Measurements from ENCODE around the gene TRIM33.
"Not testable (repeated sequence)": the region's sequence is repeated elsewhere in the genome, so short reads cannot be mapped to it uniquely, and the experiment has no call there.

TRIM33 gene

DNA sequence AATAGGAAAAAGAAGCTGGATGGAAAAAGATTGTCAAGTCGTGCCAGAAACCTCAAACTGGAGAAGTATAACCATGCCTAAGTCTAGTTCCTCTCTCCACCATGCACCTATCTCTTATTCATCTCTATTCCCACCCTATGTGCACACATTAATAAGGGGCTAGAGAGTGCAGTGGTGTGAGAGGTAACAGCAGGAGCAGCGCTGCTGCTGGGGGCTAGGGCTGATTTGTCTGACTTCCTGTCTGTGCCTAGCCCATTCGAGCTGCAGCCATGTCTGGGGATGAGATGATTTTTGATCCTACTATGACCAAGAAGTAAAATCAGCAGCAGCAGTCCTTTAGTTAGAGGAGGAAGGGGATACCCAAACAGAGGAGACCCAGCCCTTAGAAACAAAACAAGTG is 43.0 kb downstream of the TRIM33 start:
- H3K27ac Mint-ChIP-seq = peak overlapping the region; percentile 82
- H3K4me1 Mint-ChIP-seq = peaks cover 37% of the 10 kb centered on the region
- CTCF ChIA-PET = interaction anchor here (0.5 kb wide), 1 partner anchor 33 kb away, joined by 5 read pairs; no protein-coding TSS in a partner anchor
- H3K4me3 Mint-ChIP-seq = no peak overlapping the region
- H3K9me3 Mint-ChIP-seq = no peaks in the 10 kb centered on the region
- H3K27me3 Mint-ChIP-seq = no peaks in the 10 kb centered on the region
- no peak for DNase-seq
- peaks cover 25% of the 10 kb centered on the region for H3K36me3 Mint-ChIP-seq

- no peaks in the 10 kb centered on the region for H3K27me3 Mint-ChIP-seq
- peak overlapping the region; percentile 20 for H3K27ac Mint-ChIP-seq
- CTCF ChIA-PET = interaction anchor here (0.5 kb wide), 1 partner anchor 33 kb away, joined by 5 read pairs; no protein-coding TSS in a partner anchor
- no peaks in the 10 kb centered on the region for H3K9me3 Mint-ChIP-seq
- peak overlapping the region; percentile 18 for H3K4me3 Mint-ChIP-seq
- DNase-seq = no peak
- H3K36me3 Mint-ChIP-seq = peaks cover 23% of the 10 kb centered on the region
- H3K4me1 Mint-ChIP-seq = peaks cover 37% of the 10 kb centered on the region
Measured at GRCh38 chr1:114467491-114467890, 43.5 kb downstream of the TRIM33 start.

- Mint-ChIP-seq H3K4me3 (no peak overlapping the region), H3K27me3 (no peaks in the 10 kb centered on the region), H3K4me1 (peaks cover 37% of the 10 kb centered on the region), H3K27ac (peak overlapping the region; percentile 20), H3K36me3 (peaks cover 26% of the 10 kb centered on the region), H3K9me3 (no peaks in the 10 kb centered on the region)
- CTCF ChIA-PET = no interaction called here
- DNase-seq = no peak
Measured at GRCh38 chr1:114466334-114467014, 44.5 kb downstream of the TRIM33 start.

GRCh38 chr1:114462963-114463362 is 48.0 kb downstream of the TRIM33 start:
- H3K27me3 Mint-ChIP-seq = no peaks in the 10 kb centered on the region
- H3K27ac Mint-ChIP-seq = no peak overlapping the region
- CTCF ChIA-PET = no interaction called here
- H3K9me3 Mint-ChIP-seq = peaks cover 9% of the 10 kb centered on the region
- H3K4me3 Mint-ChIP-seq = no peak overlapping the region
- peaks cover 30% of the 10 kb centered on the region for H3K4me1 Mint-ChIP-seq
- no peak for DNase-seq
- H3K36me3 Mint-ChIP-seq = peaks cover 44% of the 10 kb centered on the region

DNA sequence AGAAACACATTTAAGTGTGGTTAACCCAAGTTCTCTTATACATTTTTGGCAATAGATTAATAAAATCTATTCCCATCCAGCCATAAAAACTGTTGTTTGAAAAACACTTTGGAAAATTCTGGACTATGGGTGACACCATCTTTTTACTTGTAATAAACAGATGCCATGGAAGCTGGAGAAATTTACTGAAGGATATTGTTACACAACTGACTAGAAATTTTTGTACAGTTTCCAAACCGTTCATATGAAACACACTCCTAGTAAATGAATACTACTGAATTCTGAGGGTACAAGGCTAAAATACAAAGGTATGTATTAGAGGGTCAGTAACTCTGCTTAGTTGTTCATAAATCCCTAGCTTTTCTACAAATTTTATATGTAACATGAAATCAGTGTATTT is 48.7 kb downstream of the TRIM33 start:
- no peaks in the 10 kb centered on the region for H3K27me3 Mint-ChIP-seq
- H3K36me3 Mint-ChIP-seq = peaks cover 48% of the 10 kb centered on the region
- no peak for DNase-seq
- CTCF ChIA-PET = no interaction called here
- peaks cover 23% of the 10 kb centered on the region for H3K4me1 Mint-ChIP-seq
- H3K9me3 Mint-ChIP-seq = peaks cover 9% of the 10 kb centered on the region
- no peak overlapping the region for H3K4me3 Mint-ChIP-seq
- H3K27ac Mint-ChIP-seq = no peak overlapping the region

DNA sequence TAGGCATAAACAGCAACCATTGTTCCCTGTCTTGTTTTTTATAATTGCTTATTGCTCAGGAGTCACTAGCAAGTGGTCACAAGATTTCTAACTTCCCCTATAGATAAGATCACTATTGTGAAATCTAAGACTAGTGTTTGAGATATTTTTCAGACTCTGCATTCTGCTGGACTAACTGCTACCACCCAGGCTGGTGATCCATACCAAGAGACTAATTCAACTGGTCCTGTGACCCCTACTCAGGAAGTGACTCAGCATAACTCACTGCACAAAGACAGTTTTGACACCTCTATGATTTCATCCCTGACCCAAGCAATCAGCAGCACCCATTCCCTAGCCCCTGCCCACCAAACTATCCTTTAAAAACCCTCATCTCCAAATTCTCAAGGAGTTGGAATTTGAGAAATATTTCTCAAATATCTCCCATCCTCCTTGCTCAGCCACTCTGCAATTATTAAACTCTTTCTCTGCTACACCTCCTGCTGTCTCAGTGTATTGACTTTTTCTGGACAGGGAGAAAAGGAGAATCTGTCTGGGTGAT is 52.7 kb downstream of the TRIM33 start:
- Mint-ChIP-seq H3K36me3 (peaks cover 69% of the 10 kb centered on the region), H3K27me3 (no peaks in the 10 kb centered on the region), H3K9me3 (peaks cover 9% of the 10 kb centered on the region), H3K4me3 (no peak overlapping the region), H3K27ac (peak overlapping the region; percentile 74), H3K4me1 (peaks cover 9% of the 10 kb centered on the region)
- DNase-seq = no peak
- CTCF ChIA-PET = no interaction called here

DNA sequence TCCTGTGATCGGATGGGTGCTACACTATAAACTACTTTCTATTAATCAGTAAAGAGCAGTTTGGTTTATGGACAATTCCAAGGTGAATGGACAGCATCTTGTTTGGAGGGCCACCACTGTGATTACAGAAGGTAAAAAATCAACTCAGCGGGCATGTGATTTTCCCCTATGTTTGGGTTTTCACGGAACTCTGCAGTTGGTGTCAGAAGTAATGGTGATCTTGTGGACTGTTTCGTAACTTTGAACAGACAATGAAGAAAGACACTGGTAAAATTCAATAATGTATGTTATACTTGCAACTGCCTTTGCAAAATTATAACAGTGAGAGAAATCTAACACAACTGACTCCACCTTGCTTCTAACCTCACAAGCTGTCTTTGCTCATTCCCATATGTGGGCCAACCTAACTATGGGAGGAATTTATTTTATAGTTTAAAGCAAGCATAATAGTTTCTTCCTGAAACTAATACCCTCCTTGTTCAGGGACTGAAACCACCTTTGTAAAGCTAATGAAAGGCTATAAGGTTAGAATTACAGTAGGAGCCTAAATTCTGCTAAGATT is 53.2 kb downstream of the TRIM33 start:
- CTCF ChIA-PET = no interaction called here
- Mint-ChIP-seq H3K27ac (peak overlapping the region; percentile 74), H3K4me3 (no peak overlapping the region), H3K9me3 (peaks cover 9% of the 10 kb centered on the region), H3K4me1 (peaks cover 9% of the 10 kb centered on the region), H3K27me3 (no peaks in the 10 kb centered on the region), H3K36me3 (peaks cover 70% of the 10 kb centered on the region)
- DNase-seq = no peak

DNA sequence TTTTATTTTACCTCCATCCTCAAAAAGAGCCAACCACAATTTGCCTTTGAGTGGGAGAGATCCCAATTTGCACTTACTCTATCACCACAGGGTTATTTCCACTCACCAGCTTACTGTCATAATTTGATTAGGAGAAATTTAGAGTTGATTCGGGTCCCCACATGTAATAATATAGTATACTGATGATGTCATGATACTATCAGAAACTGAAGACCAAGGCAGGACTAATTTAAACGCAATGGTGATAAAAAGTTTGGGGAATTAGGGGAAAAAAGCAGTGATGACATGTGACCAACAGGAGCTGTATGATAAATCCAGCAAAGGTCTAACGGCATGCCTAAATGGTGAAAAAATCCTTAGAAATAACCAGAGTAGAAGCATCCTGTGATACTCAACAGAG is 54.4 kb downstream of the TRIM33 start:
- Mint-ChIP-seq H3K36me3 (peaks cover 66% of the 10 kb centered on the region), H3K27ac (no peak overlapping the region), H3K9me3 (peaks cover 9% of the 10 kb centered on the region), H3K4me1 (peaks cover 9% of the 10 kb centered on the region), H3K27me3 (no peaks in the 10 kb centered on the region), H3K4me3 (no peak overlapping the region)
- DNase-seq = no peak
- CTCF ChIA-PET = no interaction called here

GRCh38 chr1:114455102-114455785 is 55.8 kb downstream of the TRIM33 start:
- H3K36me3 Mint-ChIP-seq = peaks cover 67% of the 10 kb centered on the region
- no peak for DNase-seq

DNA sequence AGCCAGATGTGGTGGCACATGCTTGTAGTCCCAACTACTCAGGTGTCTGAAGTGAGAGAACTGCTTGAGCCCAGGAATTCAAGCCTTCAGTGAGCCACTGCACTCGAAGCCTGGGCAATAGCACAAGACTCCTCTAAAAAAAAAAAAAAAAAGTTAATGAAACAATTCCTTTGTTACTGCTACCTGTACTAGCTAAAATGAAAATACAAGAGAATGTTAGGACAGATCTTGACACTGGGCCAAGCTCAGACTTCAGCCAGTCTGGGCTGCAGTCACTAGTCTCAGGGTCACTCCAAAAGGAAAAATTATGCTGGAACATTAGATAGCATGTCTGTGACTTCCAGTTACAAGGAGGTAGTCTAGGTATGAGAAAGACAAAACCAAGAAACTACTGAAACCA is 56.5 kb downstream of the TRIM33 start:
- Mint-ChIP-seq H3K36me3 (peaks cover 63% of the 10 kb centered on the region), H3K27me3 (no peaks in the 10 kb centered on the region), H3K4me3 (no peak overlapping the region), H3K9me3 (peaks cover 7% of the 10 kb centered on the region), H3K4me1 (peaks cover 9% of the 10 kb centered on the region), H3K27ac (no peak overlapping the region)
- DNase-seq = no peak
- CTCF ChIA-PET = interaction anchor here (1.2 kb wide), 1 partner anchor 26 kb away, joined by 3 read pairs; no protein-coding TSS in a partner anchor

More at GRCh38 chr1:114455102-114455785, 55.8 kb downstream of the TRIM33 start:
- Mint-ChIP-seq H3K4me1 (peaks cover 9% of the 10 kb centered on the region), H3K4me3 (no peak overlapping the region), H3K9me3 (peaks cover 9% of the 10 kb centered on the region), H3K27me3 (no peaks in the 10 kb centered on the region), H3K27ac (no peak overlapping the region)
- CTCF ChIA-PET = interaction anchor here (1.2 kb wide), 1 partner anchor 26 kb away, joined by 3 read pairs; no protein-coding TSS in a partner anchor

DNA sequence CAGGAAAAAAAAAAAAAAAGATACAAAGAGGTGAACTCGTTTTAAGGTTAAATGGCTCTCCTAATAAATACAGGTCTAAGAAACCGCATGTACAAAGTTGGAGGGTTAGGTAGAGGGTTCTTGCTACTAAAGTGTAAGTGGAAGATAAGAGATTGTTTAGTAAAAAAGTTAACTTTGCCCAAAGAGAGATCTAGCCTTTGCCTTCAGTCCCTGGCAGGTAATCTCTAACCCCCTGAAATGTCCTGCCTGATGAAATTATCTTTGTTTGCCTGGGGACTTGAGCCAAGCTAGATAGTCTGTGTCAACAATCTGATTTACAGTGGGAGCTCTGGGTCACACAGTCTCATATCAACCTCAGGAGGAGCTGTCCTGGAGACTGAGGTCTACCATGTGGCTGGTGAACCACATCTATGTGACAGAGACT is 57.6 kb downstream of the TRIM33 start:
- Mint-ChIP-seq H3K36me3 (peaks cover 53% of the 10 kb centered on the region), H3K4me3 (no peak overlapping the region), H3K9me3 (peaks cover 2% of the 10 kb centered on the region), H3K4me1 (peaks cover 4% of the 10 kb centered on the region), H3K27me3 (no peaks in the 10 kb centered on the region), H3K27ac (no peak overlapping the region)
- CTCF ChIA-PET = interaction anchor here (0.7 kb wide), 1 partner anchor 11 kb away, joined by 3 read pairs; no protein-coding TSS in a partner anchor
- DNase-seq = no peak

DNA sequence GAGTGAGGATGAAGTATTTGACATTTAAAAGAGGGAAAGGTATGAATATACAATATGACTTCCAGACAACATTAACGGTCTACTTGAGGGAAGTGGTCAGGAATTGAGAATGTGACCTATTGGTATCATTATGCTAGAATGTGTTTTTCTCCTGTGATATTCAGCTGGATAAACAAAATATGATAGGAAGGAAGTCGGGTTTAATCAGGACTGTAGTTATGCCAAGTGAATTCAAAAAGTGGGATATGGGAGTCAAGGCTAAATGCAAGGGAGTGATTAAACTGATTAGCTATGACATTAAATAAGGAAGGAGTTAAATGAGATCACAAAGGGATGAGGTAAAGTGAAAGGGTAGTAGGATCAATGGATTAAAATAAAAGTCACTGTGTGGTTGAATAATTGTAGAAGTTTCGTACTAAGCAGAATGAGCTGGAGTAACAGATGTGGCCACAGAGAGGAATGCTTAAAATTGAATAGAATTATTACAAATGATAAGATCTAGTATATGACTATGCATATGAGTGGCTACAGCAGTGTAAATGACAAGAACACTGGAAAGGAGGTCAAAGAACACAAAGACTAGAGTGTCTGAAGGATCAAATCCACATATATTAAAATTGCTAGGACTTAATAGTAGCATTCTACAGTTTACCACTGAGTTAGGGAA is 62.5 kb downstream of the TRIM33 start:
- DNase-seq = no peak
- no peaks in the 10 kb centered on the region for H3K9me3 Mint-ChIP-seq
- CTCF ChIA-PET = no interaction called here
- H3K4me1 Mint-ChIP-seq = peaks cover 11% of the 10 kb centered on the region
- H3K27me3 Mint-ChIP-seq = no peaks in the 10 kb centered on the region
- H3K4me3 Mint-ChIP-seq = no peak overlapping the region
- H3K27ac Mint-ChIP-seq = no peak overlapping the region
- peaks cover 27% of the 10 kb centered on the region for H3K36me3 Mint-ChIP-seq

DNA sequence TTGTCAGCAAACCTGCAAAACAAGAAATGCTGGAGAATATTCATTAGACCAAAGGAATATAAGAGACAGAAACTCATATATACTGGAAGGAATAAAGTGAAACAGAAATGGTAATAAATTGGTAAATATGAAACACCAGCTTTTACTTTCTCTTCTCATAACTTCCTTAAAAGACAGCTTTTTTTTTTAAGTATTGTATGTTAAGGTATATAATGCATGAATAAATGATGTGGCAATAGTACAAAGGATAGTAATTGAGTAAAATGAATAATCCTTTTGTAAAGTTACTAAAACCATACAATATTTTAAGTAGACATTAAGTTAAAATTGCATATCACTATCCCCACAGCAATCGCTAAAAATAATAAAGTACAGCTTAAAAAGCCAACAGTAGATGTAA is 64.8 kb downstream of the TRIM33 start:
- peaks cover 11% of the 10 kb centered on the region for H3K4me1 Mint-ChIP-seq
- no peak overlapping the region for H3K4me3 Mint-ChIP-seq
- H3K9me3 Mint-ChIP-seq = no peaks in the 10 kb centered on the region
- DNase-seq = no peak
- CTCF ChIA-PET = interaction anchor here (0.6 to 2.0 kb wide), 2 partner anchors 18 to 1021 kb away, joined by 4 to 7 read pairs; no protein-coding TSS in a partner anchor
- no peaks in the 10 kb centered on the region for H3K27me3 Mint-ChIP-seq
- H3K27ac Mint-ChIP-seq = no peak overlapping the region
- H3K36me3 Mint-ChIP-seq = peaks cover 25% of the 10 kb centered on the region

- DNase-seq, H3K4me3 Mint-ChIP-seq, H3K9me3 Mint-ChIP-seq, H3K27ac Mint-ChIP-seq, CTCF ChIA-PET, H3K27me3 Mint-ChIP-seq: not testable (repeated sequence)
- Mint-ChIP-seq H3K4me1 (peaks cover 11% of the 10 kb centered on the region), H3K36me3 (peaks cover 33% of the 10 kb centered on the region)
Measured at GRCh38 chr1:114443226-114443625, 67.8 kb downstream of the TRIM33 start.
